AG09319 (cell line): ENCODE results near the gene GALNT13.

Experiments
- DNase-seq: peaks from one replicate; pipeline ENCODE4 v3.0.0-alpha.2; 2010; ENCODE audit warnings: low read depth; ENCODE audit errors: extremely low read depth
- TF ChIP-seq, protein P1 (sequence below): IDR thresholded peaks from 2 replicates; pipeline ENCODE4 v1.5.1; 2011; ENCODE audit warnings: low read depth, mild to moderate bottlenecking, inconsistent platforms, low read length, moderate library complexity

GALNT13 gene

GRCh38 chr2:154403242-154403790 is 531.6 kb downstream of the GALNT13 start:
- no peak for DNase-seq
- TF ChIP-seq, protein P1, sequence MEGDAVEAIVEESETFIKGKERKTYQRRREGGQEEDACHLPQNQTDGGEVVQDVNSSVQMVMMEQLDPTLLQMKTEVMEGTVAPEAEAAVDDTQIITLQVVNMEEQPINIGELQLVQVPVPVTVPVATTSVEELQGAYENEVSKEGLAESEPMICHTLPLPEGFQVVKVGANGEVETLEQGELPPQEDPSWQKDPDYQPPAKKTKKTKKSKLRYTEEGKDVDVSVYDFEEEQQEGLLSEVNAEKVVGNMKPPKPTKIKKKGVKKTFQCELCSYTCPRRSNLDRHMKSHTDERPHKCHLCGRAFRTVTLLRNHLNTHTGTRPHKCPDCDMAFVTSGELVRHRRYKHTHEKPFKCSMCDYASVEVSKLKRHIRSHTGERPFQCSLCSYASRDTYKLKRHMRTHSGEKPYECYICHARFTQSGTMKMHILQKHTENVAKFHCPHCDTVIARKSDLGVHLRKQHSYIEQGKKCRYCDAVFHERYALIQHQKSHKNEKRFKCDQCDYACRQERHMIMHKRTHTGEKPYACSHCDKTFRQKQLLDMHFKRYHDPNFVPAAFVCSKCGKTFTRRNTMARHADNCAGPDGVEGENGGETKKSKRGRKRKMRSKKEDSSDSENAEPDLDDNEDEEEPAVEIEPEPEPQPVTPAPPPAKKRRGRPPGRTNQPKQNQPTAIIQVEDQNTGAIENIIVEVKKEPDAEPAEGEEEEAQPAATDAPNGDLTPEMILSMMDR: no peak

DNA sequence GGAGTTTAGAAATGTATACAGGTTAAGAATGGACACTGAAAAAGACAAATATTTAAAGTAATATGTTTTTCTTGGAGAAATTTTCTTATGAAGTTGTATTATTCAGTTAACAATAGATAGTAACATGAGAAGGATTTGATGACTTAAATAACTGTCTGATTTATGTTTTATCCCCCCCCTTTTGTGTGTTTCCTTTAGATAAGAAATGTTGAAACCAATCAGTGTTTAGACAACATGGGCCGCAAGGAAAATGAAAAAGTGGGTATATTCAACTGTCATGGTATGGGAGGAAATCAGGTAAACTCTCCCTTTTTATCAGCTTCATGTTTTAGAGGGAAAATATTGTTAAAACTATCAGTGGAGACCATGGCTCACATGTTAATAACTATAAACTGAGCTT is 537.1 kb downstream of the GALNT13 start:
- TF ChIP-seq, protein P1: no peak
- no peak for DNase-seq

DNA sequence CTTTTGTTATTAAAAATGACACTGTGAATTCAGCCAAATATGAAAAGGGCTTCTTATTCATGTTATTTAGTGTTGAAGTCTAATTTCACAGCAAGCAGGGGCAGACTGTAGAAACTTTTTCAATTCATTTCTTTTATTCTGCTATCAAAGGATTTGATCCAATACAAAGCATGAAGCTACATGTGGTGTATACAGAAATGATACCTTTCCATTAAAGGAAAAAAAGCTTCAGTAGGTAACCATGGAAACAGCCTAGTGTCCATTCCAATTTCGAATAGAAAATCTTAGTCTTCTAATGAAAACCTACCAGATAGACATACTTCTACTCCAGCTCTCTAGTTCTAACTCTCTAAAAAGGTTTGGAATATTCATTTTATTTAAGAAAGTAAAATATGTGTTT is 550.5 kb downstream of the GALNT13 start:
- TF ChIP-seq, protein P1: no peak

DNA sequence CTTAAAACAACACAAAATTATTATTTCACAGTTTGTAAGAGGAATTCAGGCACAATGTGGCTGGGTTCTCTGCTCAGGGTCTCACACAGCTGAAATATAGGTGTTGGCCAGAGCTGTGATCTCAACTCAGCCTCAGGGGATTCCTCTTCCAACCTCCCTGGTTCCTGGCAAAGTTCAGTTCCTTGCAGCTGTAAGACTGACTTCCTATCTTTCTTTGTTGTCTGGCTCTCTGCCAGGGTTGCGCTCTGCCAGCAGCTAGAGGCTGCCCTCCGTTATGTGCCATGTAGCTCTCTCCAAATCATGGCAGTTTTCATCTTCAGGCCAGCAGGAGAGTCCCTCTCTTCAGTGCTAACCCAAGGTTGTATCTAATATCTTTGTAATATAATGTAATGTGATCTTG is 554.3 kb downstream of the GALNT13 start:
- no peak for DNase-seq
- TF ChIP-seq, protein P1: no peak

More for the DNA sequence above, 550.5 kb downstream of the GALNT13 start:
- no peak for DNase-seq

GRCh38 chr2:154427453-154427852 is 555.7 kb downstream of the GALNT13 start:
- DNase-seq: no peak
- TF ChIP-seq, protein P1: no peak

DNA sequence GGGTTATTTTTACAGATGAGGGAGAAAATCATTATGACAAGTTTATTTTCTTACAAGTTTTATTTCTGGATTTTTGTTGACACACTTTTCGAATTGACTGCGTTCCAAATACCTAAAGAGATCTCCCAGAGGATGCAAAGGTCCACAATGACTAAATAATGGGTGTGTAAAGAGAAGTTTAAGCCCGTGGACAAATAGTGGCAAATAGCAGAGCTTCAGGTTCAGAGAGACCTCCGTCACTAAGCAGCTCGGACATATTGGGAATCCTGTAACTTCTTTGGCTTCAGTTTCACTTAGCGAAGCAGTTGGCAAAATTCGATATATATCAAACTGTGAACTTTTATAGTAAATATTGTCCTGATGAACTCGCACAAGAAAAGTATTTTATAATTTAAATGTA is 556.3 kb downstream of the GALNT13 start:
- TF ChIP-seq, protein P1: no peak
- no peak for DNase-seq

GRCh38 chr2:154433010-154433409 is 561.3 kb downstream of the GALNT13 start:
- TF ChIP-seq, protein P1: no peak
- DNase-seq: no peak
